MM.1S (cell line): Measurements from ENCODE around the gene XRCC4.

Experiments
- CTCF ChIP-seq: fragments of 300-600 bp; sonication (generic); IDR thresholded peaks from 2 replicates; pipeline ENCODE4 v1.5.1; 2016; ENCODE audit warnings: antibody characterized with exemption, low read length, mixed read lengths
- EZH2phosphoT487 ChIP-seq: fragments of 300-600 bp; sonication (generic); IDR thresholded peaks from 2 replicates; pipeline ENCODE4 v1.6.1; 2018; ENCODE audit warnings: antibody characterized with exemption, low read length

- TF ChIP-seq CTCF: no peak
- no peak for TF ChIP-seq EZH2phosphoT487
These were observed 5.9 kb upstream of the XRCC4 start for GRCh38 chr5:83071286-83072051.
